GM18508 (cell line): Measurements from ENCODE around the gene EXOC6B.

Source experiments
- ATAC-seq: cut with Tn5 transposase; IDR thresholded peaks from one replicate; pipeline ENCODE4 v1.9.1; 2021; ENCODE audit warnings: moderate number of reproducible peaks; ENCODE audit not compliant: insufficient read depth, unreplicated experiment

The EXOC6B gene

DNA sequence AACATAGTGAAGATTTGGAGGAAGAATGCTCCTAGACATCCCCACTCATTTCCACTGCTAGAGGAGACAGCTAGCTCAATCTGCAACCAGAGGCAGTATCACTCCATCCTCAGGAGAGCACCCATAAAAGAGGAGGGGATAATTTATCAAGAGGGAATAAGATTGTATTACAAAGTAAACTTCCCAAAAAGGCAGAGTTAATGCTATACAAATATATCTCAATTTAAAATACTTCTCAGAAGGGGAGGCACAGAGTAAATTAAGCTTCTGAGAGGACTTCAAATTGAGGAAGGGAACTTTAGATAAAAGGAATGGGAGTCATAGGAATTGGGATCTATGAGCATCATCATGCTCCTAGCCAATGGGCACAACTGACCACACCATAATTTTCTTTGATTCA lies 29.1 kb downstream of the EXOC6B start:
- ATAC-seq = no peak

DNA sequence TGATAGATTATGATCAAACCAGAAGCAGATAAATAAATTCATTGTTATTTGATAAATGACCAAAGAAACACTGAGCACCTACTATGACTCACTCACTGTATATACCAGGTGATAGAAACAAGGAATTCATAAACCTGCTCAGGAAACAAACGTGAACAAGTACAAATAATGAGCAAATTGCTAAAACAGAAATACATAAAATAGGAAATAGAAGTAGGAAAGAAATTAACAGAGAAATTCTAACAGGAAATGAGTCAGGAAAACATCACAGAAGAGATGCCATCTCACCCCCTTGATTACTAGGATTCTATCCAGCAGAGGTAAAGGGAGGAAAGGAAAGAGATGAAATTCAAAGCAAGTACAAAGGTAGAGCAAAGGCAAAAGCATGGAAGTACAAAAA lies 31.3 kb downstream of the EXOC6B start:
- ATAC-seq = no peak

DNA sequence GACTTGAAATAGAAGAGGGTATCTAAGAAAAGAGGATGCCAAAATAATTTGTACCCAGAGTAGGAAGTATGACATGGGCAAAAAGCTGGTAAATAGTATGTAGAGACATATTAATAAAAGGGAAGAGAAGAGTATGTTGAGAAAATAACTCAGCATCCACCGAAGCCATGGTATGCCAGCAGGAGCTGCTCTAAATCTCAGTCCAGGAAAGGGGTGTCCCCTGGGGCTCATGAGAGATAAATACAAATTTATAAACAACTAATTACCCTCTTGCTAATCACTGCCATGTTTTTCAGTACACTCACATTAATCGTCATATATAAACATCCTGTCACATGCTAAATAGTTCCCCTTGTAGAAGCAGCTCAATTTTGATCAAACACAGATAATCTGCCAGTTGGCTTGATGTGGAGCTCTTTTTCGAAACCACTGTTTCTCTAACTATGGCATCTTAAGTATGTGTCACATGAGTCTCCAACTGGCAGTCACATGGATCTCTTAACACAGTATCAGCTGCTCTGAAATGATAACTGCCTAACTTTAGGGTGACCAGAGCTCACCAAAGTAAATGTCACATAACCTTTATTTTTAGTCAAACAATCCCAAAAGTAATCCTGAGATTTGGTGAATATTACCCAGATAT lies 31.9 kb downstream of the EXOC6B start:
- no peak for ATAC-seq

DNA sequence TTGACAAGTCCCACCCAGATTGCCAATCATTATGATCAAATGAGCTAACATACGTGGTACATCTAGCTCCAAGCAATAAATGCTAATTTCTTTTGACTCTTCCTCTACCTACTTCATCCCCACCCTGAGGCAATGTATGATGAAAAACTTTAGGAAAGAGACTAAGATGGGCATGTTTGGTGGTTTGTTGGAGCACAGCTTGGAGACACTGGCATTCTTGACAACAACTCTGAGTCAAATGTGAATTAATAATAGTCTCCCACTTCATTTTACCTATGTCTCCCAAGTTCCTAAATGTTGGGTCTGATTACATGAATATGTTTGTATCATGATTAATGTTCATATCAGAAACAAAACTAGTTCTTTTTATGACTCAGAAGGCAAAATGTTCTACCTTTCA lies 36.6 kb downstream of the EXOC6B start:
- ATAC-seq = no peak

DNA sequence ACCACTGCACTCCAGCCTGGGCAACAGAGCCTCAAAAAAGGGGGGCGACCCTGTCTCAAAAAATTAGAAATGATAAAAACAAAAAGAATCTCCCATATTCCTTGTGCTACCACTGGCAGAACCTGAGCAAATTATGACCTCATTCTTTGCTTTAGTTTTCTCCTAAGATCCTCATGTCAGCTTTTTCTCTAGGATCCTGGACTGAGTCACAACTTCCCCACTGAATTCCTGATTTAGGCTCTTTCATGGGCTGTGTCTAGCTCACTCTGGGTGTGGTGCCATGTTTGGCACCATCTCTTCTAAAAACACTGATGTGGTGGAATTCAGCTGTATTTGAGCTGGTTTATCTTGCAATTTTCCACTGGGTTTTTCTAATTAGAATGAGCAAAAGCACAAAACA lies 37.1 kb downstream of the EXOC6B start:
- no peak for ATAC-seq

DNA sequence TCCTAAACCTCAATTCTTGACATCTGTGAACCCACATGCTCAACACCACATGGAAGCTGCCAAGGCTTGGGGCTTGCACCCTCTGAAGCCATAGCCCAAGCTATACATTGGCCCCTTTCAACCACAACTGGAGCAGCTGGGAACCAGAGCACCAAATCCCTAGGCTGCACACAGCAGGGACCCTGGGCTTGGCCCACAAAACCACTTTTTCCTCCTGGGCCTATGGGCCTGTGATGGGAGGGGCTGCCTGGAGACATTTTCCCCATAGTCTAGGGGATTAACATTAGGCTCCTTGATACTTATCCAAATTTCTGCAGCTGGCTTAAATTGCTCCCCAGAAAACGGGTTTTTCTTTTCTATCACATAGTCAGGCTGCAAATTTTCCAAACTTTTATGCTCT lies 40.3 kb downstream of the EXOC6B start:
- no peak for ATAC-seq

DNA sequence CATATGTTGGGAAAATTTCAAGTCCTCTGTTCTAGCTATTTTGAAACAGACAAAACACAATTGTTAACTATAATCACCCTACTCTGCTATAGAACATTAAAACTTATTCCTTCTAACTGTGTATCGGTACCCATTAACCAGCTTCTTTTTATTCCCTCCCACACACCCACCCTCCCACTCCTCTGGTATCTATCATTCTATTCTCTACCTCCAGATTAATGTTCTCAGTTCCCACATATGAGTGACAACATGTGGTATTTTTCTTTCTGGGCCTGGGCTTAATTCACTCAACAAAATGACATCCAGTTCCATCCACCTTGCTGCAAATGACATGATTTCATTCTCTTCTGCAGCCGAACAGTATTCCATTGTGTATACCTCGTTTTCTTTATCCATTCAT lies 43.3 kb downstream of the EXOC6B start:
- no peak for ATAC-seq

DNA sequence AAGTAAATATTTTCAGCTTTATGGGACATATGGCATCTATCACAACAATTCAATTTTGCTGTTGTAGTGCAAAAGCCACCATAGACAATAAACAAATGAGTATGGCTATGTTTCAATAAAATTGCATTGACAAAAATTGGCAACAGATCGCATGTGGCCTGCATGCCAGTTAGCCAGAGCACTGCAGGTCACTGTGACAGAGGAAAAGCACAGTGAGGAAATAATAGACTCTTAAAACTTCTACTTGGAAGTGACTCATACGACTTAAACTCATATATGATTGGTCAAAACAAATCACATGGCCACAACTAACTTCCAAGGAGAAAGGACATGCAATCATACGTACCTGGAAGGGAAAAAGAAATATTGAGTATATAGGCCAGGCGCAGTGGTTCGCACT lies 44.4 kb downstream of the EXOC6B start:
- no peak for ATAC-seq

DNA sequence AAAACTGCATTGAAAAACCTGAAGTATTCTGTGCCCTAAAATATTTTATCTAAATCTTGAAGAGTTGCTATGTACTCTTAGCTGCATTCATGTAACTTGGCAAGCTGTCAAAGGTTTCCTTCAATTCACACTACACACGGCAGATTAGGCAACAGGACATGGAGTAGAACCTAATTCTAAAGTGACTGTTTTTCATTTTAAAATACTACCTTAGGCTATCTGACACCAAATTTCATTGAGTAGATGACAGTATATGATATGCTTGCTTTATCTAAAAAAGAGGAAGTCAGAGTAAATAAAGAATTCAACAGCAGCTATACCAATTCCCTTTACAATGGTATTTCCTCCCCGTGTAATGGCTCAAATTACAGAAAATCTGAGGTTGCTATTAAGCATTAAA lies 45.4 kb downstream of the EXOC6B start:
- no peak for ATAC-seq

DNA sequence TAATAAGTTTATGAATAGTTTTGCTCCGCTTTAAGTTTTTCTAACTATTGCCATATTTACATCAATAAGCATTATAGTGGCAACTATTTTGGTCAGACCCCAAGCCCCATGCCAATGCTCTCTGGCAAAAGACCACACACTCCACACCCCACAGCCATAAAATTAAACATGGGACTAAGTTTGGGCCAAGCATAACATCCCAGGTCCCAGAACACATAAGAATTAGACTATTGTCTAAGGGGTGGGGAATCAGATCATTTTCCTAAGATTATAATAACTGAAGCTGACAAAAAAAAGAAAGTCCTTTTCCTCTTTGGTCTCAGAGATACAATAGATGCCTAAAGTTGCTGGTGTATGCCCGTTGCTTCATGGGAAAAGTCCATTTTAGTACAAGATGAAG lies 46.3 kb downstream of the EXOC6B start:
- ATAC-seq = no peak

DNA sequence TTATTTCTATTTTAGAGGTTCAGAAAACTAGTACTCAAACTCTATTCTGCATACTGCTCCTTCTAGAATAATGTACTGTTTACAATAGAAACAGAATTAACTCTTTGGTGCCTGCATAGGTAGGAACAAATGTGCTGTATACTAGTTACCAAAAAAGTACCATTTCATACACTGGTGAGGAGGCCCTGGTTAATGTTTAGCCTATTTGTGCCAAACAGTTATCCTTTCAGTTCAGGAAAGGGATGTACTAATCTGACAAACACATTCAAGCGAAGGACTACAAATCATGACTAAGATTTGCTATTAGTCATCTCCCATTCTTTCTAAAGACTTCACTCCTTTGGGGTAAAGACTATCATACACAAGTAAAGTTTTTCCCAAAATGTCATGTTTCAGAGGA lies 47.4 kb downstream of the EXOC6B start:
- no peak for ATAC-seq

DNA sequence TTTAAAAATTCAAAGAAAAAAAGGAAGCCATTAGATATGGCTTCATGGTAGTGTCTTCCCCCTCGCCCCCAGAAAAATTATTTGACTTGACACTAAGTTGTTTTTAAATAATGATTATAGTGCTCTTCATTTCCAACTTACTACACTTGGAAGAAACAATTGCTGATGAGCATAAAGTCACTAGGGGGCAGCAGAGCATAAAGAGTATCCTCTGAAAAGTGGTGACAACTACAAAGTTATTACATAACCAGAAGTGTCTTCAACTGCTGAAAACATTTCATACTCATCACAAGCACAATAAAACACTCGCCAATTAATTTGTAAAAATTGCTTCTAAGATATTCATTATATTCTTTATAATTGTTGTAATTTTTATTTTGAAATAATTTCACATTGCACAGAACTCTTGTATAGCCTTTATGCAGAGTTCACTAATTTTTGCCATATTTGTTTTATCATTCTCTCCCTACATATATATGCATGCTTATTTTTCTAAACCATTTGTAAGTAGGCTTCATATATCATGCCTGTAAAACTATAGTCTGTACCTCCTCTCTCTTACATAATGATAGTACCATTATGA lies 54.9 kb downstream of the EXOC6B start:
- no peak for ATAC-seq

DNA sequence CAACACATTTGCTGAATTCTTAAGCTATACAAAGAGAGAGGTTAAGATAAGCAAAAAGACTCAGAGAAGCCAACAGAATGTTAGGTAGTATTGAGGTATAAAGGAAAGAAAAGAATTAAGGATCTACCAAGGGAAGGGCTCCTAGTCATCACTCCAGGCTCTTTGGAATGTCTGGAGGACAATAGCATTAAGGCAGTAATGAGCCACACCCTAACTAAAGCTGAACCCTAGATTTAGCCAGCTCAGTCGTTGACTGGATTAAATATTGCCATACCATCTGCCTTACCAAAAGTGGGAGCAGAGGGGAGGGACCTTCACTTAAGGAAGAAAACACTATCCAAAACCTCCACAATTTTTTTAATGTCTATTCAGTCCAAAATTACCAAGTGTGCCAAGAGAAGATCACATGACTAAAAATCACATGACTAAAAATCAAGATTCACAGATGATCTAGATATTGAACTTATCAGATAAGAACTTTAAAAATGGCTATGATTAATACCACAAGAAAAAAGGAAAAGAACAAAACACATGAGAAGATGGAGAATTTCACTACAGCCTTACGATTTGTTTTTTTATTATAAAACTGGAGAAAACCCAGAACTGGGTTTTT lies 59.7 kb downstream of the EXOC6B start:
- no peak for ATAC-seq

DNA sequence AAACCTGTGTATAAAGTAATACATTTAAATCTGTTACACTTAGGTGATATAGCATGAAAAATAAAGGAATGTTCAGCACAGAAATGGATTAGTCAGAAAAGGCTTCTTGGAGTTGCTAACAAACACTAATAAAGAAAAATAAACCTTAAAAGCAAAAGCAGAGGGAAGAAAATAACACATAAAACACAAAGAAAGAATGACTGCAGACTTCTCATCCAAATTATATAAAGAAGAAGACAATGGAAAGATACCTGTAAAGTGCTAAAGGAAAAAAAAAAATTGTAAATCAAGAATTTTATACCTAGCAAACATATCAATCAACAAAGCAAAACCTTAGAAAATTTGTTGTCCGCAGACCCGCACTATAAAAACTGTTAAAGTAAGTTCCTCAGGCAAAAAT lies 63.6 kb downstream of the EXOC6B start:
- no peak for ATAC-seq

DNA sequence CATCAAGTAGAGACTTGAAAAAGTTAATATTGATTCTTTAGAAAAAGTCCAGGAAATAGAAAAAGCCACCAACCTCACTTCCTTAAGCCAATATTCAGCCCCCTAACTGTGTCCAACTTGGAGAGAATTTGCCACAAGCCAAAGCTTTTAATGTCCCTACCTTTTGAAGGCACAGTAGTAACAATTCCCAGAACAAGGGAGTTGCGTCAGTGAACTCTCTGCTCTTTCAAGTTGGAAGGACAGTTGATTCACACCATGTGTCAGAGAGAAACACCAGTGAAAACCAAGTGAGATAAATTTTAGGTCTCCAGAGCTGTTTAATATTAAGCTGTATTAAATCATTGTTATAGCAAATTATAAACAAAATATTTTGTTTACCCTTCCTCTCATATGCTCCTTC lies 66.1 kb downstream of the EXOC6B start:
- no peak for ATAC-seq

DNA sequence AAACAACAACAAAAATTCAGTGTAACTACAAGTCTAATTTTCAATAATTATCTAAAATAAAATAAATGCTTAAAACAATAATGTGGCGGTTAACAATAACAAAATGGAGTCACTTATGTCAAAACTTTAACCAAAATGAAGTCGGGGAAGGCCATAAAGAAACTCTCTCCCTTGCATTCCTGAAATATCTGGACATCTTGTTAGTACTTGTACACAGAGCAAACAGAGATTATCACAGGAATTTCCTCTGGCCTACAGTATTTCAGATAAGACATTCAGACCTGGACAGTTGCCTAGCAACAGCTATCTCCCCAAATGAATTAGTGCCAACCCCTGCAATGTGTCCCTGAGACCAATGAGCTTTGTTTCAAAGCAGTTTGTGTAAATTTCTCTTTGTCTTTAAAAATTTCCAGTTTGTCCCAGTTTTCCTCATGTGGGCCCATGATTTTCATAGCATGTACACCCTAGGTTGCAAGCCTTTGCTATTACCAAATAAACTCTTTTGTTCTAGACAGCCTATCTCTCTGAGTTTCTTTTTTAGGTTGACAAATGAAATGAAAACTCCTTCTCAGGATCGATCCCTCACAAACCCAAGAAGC lies 68.6 kb downstream of the EXOC6B start:
- no peak for ATAC-seq

DNA sequence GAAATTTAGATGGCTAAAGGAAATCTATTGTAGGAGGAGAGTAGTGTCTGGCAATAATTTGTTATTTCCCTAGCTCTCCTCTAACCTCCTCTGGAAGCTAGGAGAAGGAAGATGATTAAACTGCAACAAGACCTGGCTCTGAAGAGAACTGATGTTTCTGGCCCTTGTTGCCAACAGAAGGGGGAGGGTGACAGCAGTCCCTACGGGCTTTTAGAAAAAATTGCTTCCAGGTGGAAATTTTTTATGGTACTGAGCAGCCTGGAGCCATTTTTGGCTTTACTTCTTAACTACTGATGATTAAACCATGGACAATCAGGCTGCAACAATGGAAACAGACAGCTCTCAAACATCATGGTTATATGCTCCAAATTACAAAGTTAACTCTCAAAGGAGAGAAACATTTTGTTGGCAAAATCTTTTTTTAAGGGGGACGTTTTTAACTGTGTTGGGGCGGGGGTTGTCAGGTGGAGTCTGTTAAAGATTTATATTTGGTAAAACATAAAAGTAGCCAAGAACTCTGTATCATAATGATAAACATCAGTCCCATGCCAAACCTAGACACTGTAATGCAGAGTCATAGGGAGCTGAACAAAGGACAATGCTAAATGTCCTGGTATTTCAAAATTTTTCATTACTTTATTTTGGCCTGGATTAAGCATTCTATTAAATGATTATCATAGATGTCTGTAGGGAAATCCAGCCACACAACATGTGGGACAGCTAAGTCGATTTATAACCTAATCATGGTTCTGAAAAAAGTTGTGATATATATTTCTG lies 70.0 kb downstream of the EXOC6B start:
- ATAC-seq = no peak

DNA sequence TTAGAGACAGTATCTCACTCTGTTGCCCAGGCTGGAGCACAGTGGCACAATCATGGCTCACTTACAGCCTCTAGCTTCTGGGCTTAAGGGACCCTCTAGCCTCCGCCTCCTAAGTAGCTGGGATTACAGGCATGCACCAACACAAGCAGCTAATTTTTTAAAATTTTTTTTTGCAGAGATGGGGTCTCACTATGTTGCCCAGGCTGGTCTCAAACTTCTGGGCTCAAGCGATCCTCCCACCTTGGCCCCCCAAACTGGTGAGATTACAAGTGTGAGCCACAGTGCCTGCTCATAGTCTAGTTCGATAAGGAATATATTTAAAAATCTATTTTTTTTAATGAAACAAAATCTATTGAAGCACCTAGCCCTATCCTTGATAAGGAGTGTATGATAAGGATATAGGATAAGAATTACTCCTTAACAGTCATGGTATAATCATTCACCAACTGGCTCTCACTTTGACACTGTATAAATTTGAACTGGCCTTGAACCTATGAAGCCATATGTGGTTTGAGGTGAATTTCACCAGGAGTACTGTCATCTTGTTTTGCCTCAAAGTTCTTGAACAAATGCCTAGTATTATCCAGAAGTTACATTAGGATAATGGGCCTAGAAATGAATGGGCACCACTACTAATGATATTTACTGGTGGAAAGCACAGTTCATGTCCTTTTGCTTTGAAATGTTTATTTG lies 71.1 kb downstream of the EXOC6B start:
- ATAC-seq = no peak

DNA sequence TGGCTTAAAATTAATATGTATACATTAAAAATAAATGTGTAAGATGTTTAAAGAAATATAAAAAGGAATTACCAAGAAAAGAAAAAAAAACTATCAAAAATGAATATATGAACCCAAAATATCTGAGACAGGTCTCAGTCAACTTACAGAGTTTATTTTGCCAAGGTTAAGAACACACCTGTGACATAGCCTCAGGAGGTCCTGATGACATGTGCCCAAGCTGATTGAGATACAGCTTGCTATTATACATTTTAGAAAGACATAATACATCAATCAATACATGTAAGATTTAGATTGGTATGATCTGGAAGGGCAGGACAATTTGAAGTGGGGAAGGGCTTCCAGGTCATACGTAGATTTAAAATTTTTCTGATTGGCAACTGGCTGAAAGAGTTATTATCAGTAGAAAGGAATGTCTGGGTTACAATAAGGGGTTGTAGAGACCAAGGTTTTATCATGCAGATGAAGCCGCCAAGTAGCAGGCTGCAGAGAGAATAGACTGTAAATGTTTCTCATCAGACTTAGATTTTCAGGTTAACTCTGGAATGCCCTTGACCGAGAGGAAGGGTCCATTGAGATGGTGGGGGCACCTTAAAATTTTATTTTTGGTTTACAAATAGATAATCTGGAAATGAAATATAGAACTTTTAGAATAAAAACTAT lies 74.7 kb downstream of the EXOC6B start:
- no peak for ATAC-seq

DNA sequence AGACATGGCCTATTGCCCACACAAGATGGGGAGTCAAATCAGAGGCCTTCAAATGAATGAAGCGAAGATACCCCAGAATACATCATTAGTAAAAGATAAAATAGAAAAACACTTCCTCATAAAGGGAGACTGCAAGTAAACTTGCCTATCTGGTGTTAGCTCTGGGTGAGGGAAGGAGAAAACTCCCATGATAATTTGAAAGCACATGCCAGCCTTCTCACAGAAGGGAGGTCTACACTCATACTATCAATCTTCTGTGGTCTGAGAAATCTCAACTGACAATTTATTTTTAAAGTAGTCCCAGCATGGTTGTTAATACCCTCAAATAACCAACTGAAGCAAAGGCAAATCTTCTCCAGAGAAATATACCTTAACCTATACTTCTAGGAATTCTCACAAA lies 75.4 kb downstream of the EXOC6B start:
- ATAC-seq = no peak
